Measurements from ENCODE around the gene PDE6D. TPM values are rescaled to one million over a fixed set of nuclear protein-coding genes. Genes with fewer than 3 reads are reported as not detected.

The PDE6D gene
- total and polyA plus RNA-seq, 2 of the 13 experiments (the other 11 are each of a cell fraction or from before 2014, with no cell fraction given) = 14.1 to 23.2 TPM

DNA sequence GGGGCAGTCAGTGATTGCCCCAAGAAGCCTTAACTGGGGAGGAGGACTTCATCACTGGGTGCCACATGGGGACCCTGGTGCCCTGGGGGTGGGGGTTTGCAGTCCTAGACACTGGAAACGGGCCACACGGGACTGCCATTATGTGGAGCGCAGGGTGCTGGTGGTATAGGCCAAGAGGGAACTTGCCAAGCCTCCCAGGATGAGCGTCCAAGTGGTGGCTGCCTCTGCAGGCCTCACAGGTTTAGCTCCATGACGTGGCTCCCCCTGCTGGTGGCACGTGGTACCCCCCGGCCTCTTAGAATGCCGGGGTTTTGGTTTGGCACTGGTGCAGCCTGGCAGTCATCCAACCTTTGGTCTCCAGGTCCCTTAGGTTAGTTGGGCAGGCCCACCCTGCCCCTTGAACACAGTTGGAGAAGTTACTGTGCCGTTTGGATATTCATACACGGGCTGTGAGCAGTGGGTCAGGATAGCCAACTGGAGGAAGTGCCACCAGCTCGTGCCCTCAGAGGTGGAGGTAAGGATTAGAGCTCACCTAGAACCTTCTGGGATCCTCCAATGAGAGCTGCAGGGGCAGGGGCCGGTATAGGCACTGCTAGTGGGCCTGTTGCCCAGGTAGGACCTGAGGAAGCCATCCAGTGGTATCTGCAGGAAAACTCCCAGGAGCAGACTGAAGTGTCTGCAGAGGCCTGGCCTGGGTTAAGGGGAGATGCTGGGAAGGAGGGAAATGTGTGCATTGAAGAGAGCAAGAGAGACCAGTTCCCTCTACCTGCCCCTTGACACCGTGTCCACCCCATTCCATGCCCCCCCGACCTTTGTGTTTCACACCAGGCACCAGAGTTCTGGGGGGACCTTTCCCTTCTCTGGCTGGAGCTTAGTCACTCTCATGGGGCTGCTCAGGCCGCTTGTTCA, 67.1 kb downstream of the PDE6D start (continued):
- TF ChIP-seq, protein P1, sequence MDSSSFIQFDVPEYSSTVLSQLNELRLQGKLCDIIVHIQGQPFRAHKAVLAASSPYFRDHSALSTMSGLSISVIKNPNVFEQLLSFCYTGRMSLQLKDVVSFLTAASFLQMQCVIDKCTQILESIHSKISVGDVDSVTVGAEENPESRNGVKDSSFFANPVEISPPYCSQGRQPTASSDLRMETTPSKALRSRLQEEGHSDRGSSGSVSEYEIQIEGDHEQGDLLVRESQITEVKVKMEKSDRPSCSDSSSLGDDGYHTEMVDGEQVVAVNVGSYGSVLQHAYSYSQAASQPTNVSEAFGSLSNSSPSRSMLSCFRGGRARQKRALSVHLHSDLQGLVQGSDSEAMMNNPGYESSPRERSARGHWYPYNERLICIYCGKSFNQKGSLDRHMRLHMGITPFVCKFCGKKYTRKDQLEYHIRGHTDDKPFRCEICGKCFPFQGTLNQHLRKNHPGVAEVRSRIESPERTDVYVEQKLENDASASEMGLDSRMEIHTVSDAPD (CRISPR knock-in tag; IDR thresholded peaks at IDR 0.05) = peak; percentile 98
- TF ChIP-seq ZNF232 (CRISPR knock-in tag; IDR thresholded peaks at IDR 0.05; ENCODE audit: borderline replicate concordance) (no peak), ZSCAN31 (CRISPR knock-in tag; IDR thresholded peaks at IDR 0.05; ENCODE audit: low read depth) (peak; percentile 93), REXO4 (CRISPR knock-in tag; IDR thresholded peaks at IDR 0.05; ENCODE audit: borderline replicate concordance) (no peak), NKX3-1 (CRISPR knock-in tag; IDR thresholded peaks at IDR 0.05) (no peak), KMT2A (CRISPR knock-in tag; IDR thresholded peaks at IDR 0.05) (peak; percentile 55), ZNF839 (CRISPR knock-in tag; IDR thresholded peaks at IDR 0.05; ENCODE audit: borderline replicate concordance) (no peak), RCOR2 (CRISPR knock-in tag; IDR thresholded peaks at IDR 0.05) (peak; percentile 69; the same call in 1 of the 2 replicates), ZNF329 (CRISPR knock-in tag; IDR thresholded peaks at IDR 0.05; ENCODE audit: low read depth) (no peak), ZNF563 (CRISPR knock-in tag; IDR thresholded peaks at IDR 0.05) (no peak), ZNF652 (CRISPR knock-in tag; IDR thresholded peaks at IDR 0.05; ENCODE audit: borderline replicate concordance, low read depth) (peak; percentile 32; the same call in 1 of the 2 replicates), MLLT10 (CRISPR knock-in tag; IDR thresholded peaks at IDR 0.05) (no peak), ETV5 (CRISPR knock-in tag; IDR thresholded peaks at IDR 0.05; ENCODE audit: borderline replicate concordance) (peak; percentile 55), MAZ (IDR thresholded peaks at IDR 0.05; ENCODE audit: borderline replicate concordance, low read depth, low read length) (peak; percentile 81), MAZ (CRISPR knock-in tag; IDR thresholded peaks at IDR 0.05; ENCODE audit: low read depth) (peak; percentile 73), ZNF577 (CRISPR knock-in tag; IDR thresholded peaks at IDR 0.05; ENCODE audit: borderline replicate concordance, low read depth) (no peak), DR1 (CRISPR knock-in tag; IDR thresholded peaks at IDR 0.05) (peak; percentile 47), ZNF878 (CRISPR knock-in tag; IDR thresholded peaks at IDR 0.05) (peak; percentile 55; the same call in 1 of the 2 replicates)
- TF ChIP-seq, protein P2, sequence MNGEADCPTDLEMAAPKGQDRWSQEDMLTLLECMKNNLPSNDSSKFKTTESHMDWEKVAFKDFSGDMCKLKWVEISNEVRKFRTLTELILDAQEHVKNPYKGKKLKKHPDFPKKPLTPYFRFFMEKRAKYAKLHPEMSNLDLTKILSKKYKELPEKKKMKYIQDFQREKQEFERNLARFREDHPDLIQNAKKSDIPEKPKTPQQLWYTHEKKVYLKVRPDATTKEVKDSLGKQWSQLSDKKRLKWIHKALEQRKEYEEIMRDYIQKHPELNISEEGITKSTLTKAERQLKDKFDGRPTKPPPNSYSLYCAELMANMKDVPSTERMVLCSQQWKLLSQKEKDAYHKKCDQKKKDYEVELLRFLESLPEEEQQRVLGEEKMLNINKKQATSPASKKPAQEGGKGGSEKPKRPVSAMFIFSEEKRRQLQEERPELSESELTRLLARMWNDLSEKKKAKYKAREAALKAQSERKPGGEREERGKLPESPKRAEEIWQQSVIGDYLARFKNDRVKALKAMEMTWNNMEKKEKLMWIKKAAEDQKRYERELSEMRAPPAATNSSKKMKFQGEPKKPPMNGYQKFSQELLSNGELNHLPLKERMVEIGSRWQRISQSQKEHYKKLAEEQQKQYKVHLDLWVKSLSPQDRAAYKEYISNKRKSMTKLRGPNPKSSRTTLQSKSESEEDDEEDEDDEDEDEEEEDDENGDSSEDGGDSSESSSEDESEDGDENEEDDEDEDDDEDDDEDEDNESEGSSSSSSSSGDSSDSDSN (CRISPR knock-in tag; IDR thresholded peaks at IDR 0.05) = peak; percentile 80
- TF ChIP-seq, protein P3, sequence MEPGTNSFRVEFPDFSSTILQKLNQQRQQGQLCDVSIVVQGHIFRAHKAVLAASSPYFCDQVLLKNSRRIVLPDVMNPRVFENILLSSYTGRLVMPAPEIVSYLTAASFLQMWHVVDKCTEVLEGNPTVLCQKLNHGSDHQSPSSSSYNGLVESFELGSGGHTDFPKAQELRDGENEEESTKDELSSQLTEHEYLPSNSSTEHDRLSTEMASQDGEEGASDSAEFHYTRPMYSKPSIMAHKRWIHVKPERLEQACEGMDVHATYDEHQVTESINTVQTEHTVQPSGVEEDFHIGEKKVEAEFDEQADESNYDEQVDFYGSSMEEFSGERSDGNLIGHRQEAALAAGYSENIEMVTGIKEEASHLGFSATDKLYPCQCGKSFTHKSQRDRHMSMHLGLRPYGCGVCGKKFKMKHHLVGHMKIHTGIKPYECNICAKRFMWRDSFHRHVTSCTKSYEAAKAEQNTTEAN (CRISPR knock-in tag; conservative IDR thresholded peaks at IDR 0.05) = no peak
- TF ChIP-seq, protein P4, sequence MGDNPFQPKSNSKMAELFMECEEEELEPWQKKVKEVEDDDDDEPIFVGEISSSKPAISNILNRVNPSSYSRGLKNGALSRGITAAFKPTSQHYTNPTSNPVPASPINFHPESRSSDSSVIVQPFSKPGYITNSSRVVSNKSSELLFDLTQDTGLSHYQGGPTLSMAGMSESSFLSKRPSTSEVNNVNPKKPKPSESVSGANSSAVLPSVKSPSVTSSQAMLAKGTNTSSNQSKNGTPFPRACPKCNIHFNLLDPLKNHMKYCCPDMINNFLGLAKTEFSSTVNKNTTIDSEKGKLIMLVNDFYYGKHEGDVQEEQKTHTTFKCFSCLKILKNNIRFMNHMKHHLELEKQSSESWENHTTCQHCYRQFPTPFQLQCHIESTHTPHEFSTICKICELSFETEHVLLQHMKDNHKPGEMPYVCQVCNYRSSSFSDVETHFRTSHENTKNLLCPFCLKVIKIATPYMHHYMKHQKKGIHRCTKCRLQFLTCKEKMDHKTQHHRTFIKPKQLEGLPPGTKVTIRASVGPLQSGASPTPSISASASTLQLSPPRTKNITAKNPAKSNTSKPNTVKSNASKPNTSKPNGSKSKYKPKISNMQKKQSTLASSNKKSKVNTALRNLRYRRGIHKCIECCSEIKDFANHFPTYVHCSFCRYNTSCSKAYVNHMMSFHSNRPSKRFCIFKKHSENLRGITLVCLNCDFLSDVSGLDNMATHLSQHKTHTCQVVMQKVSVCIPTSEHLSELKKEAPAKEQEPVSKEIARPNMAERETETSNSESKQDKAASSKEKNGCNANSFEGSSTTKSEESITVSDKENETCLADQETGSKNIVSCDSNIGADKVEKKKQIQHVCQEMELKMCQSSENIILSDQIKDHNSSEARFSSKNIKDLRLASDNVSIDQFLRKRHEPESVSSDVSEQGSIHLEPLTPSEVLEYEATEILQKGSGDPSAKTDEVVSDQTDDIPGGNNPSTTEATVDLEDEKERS (CRISPR knock-in tag; IDR thresholded peaks at IDR 0.05) = peak; percentile 88; the same call in 1 of the 2 replicates
